Prostate gland (tissue), 2 donors: ENCODE measurements around the gene FGFRL1.

Source experiments
- CTCF ChIP-seq, 4 experiments: fragments of 200-600 bp in 2 of 4; fragments of 450-650 bp in 2 of 4; sonication (generic) in 2 of 4; IDR thresholded peaks; 1 replicate in 3 of 4; 2 replicates in 1 of 4; pipeline ENCODE4 v1.5.1; 2016 to 2019; ENCODE audit warnings: antibody characterized with exemption in 4 of 4, mild to moderate bottlenecking in 2 of 4, moderate library complexity in 2 of 4
- POLR2A ChIP-seq: fragments of 450-650 bp; IDR thresholded peaks from one replicate; pipeline ENCODE4 v1.6.1; 2016; ENCODE audit warnings: antibody characterized with exemption, mild to moderate bottlenecking
- POLR2AphosphoS5 ChIP-seq: sonication (generic); formaldehyde crosslinking; IDR thresholded peaks from one replicate; pipeline ENCODE4 v1.6.1; 2017; ENCODE audit warnings: antibody characterized with exemption

GRCh38 chr4:974668-975067 lies 36.8 kb upstream of the FGFRL1 start:
- TF ChIP-seq CTCF (IDR thresholded peaks at IDR 0.05) (no peak), POLR2AphosphoS5 (no peak), POLR2A (no peak)
